BJ (cell line): Measurements from ENCODE around the gene DPH5. TPM values are rescaled to one million over a fixed set of nuclear protein-coding genes. Genes with fewer than 3 reads are reported as not detected.
"Not testable (repeated sequence)": the region's sequence is repeated elsewhere in the genome, so short reads cannot be mapped to it uniquely, and the experiment has no call there.

Experiments
- CTCF ChIA-PET: fragments of 350-600 bp; formaldehyde crosslinking; extraction: SDS; loops from one replicate; lab custom pipeline; 2021; ENCODE audit warnings: antibody characterized with exemption, inconsistent platforms; lab: Yijun Ruan, JAX
- POLR2A ChIA-PET: fragments of 300-600 bp; sonication (Branson Sonifier 250); formaldehyde crosslinking; extraction: SDS; loops from one replicate; lab custom pipeline; 2021; ENCODE audit warnings: antibody characterized with exemption; lab: Charles Lee
- DNase-seq: peaks from one replicate; pipeline ENCODE4 v3.0.0-alpha.2; 2011; ENCODE audit warnings: low read depth
- H3K27me3 ChIP-seq: 2 replicates; pipeline ENCODE4 v1.6.0; 2011; ENCODE audit warnings: low read length; ENCODE audit not compliant: control insufficient read depth, insufficient read depth
- H3K36me3 ChIP-seq: 2 replicates; pipeline ENCODE4 v1.5.1; 2011; ENCODE audit warnings: low read length; ENCODE audit not compliant: control insufficient read depth, insufficient read depth
- H3K4me3 ChIP-seq: 2 replicates; pipeline ENCODE4 v1.5.1; 2011; ENCODE audit warnings: low read depth, mild to moderate bottlenecking, control low read depth, low read length
- polyA plus RNA-seq: library from polyadenylated mRNA; depleted of rRNA; stranded (reverse); fragments of >200 nt; gene quantifications from 2 replicates; pipeline ENCODE4 v1.2.3, GENCODE V29; 2011
- TF ChIP-seq, protein P1 (sequence below): IDR thresholded peaks from 2 replicates; pipeline ENCODE4 v1.5.1; 2011; ENCODE audit warnings: low read depth, mild to moderate bottlenecking, control low read depth, inconsistent platforms, low read length, moderate library complexity; ENCODE audit not compliant: insufficient read depth

DPH5 gene
- polyA plus RNA-seq, 1 experiment, result 31.8 TPM

DNA sequence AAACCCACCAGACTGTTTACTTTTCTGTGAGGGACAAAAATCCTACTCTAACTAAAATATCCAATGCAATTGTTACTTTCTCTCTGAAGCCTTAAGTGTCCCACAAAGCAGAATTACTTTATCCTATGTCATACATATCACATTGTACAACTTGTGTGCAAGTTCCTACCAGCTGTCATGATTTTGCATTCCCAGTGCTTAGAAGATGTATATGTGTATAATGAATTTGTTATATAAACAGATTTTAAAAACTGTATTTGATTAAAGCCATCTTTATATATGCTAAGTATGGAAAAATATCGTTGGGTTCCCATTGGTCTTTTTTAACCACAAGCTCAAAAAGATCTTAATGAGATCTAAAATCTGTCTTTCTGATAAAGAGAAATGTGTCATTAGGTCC is 57.0 kb downstream of the DPH5 start:
- CTCF ChIA-PET, result interaction anchor here (1.0 to 1.2 kb wide), 2 partner anchors 320 to 389 kb away, joined by 3 to 5 read pairs; no protein-coding TSS in a partner anchor
- TF ChIP-seq, protein P1, sequence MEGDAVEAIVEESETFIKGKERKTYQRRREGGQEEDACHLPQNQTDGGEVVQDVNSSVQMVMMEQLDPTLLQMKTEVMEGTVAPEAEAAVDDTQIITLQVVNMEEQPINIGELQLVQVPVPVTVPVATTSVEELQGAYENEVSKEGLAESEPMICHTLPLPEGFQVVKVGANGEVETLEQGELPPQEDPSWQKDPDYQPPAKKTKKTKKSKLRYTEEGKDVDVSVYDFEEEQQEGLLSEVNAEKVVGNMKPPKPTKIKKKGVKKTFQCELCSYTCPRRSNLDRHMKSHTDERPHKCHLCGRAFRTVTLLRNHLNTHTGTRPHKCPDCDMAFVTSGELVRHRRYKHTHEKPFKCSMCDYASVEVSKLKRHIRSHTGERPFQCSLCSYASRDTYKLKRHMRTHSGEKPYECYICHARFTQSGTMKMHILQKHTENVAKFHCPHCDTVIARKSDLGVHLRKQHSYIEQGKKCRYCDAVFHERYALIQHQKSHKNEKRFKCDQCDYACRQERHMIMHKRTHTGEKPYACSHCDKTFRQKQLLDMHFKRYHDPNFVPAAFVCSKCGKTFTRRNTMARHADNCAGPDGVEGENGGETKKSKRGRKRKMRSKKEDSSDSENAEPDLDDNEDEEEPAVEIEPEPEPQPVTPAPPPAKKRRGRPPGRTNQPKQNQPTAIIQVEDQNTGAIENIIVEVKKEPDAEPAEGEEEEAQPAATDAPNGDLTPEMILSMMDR, result no peak

GRCh38 chr1:100960098-100960497 is 65.5 kb downstream of the DPH5 start:
- Histone ChIP-seq H3K27me3 (no peaks in the 10 kb centered on the region), H3K4me3 (no peak overlapping the region), H3K36me3 (no peaks in the 10 kb centered on the region)
- DNase-seq, result no peak
- ChIA-PET CTCF (interaction anchor here (0.6 to 1.7 kb wide), 3 partner anchors 13 to 280 kb away, joined by 3 read pairs; no protein-coding TSS in a partner anchor), POLR2A (no interaction called here)
- TF ChIP-seq, protein P1, result no peak

More for the DNA sequence above, 57.0 kb downstream of the DPH5 start:
- H3K27me3 ChIP-seq, result no peaks in the 10 kb centered on the region
- no peaks in the 10 kb centered on the region for H3K36me3 ChIP-seq
- H3K4me3 ChIP-seq, result no peak overlapping the region
- no peak for DNase-seq
- POLR2A ChIA-PET, result no interaction called here

- no peak for DNase-seq
- TF ChIP-seq, protein P1, result no peak
- no peaks in the 10 kb centered on the region for H3K36me3 ChIP-seq
- CTCF ChIA-PET, result interaction anchor here (1.3 to 1.7 kb wide), 2 partner anchors 14 to 63 kb away, joined by 3 read pairs; no protein-coding TSS in a partner anchor
- POLR2A ChIA-PET, result interaction anchor here (0.6 kb wide), 1 partner anchor 56 kb away, joined by 4 read pairs; no protein-coding TSS in a partner anchor
- H3K27me3 ChIP-seq, result no peaks in the 10 kb centered on the region
- H3K4me3 ChIP-seq, result no peak overlapping the region
Measured at GRCh38 chr1:100959502-100960060, 66.0 kb downstream of the DPH5 start.

DNA sequence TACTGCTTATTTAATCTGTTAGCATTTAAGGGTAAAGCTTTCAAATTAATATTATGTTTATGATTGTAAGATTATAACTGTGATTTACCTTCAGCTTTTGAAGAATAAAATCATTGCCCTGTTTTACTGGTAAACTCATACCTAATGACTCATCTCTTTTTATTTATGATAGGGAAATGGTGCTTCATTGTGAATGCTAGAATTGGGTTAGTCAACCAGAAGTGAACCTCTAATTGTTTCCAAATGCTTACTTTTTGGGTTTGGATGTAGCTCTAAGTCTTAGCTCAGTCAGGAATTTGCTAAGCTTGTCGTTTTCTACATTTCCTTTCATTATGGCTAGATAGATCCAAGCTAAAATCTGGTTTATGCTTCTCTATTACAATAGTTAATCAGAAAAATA is 70.3 kb downstream of the DPH5 start:
- peaks cover 1% of the 10 kb centered on the region; the same call in 1 of the 2 replicates for H3K36me3 ChIP-seq
- peak; percentile 92 for DNase-seq
- no peaks in the 10 kb centered on the region for H3K27me3 ChIP-seq
- CTCF ChIA-PET, result interaction anchor here (0.8 kb wide), 1 partner anchor 17 kb away, joined by 3 read pairs; no protein-coding TSS in a partner anchor
- POLR2A ChIA-PET, result no interaction called here
- TF ChIP-seq, protein P1, result no peak
- no peak overlapping the region for H3K4me3 ChIP-seq

DNA sequence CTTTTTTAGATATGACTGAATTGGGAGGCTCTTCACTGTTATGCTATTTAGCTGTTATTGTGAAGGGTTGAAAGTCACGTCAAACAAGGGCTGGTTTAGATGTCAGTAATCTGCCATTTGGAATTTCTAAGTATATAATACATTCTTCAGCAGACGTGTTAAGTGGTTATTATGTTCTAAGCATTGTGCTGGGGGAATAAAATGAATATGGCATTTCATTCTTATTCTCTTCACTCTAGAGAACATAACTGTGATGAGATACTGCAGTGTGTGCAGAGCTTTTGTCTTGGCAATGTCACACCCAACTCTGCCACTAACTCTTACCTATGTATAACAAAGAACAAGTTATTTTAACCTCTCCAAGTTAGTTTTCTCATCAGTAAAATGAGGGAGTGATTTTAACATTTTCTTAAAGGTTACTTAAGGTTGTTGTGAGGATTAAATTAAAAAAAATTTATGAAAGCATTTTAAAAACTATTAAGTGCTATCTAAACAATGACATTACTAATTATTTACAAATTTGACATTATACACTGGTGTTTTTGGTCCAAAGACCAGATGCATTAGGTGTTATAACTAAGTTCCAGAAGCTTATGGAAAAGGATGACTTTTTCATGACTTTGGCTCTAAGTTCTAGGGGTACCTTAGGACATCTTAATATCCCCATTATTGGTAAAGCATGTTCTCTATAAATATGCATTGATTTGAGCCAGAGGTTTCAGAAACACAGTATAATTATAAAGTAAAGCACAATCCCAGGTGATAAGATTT is 71.4 kb downstream of the DPH5 start:
- CTCF ChIA-PET, result interaction anchor here (0.5 to 1.8 kb wide), 2 partner anchors 335 to 481 kb away, joined by 3 to 4 read pairs; no protein-coding TSS in a partner anchor
- DNase-seq, result no peak
- H3K36me3 ChIP-seq, result peaks cover 1% of the 10 kb centered on the region; the same call in 1 of the 2 replicates
- H3K27me3 ChIP-seq, result no peaks in the 10 kb centered on the region
- TF ChIP-seq, protein P1, result no peak
- no peak overlapping the region for H3K4me3 ChIP-seq
- POLR2A ChIA-PET, result no interaction called here

- H3K27me3 ChIP-seq, DNase-seq, H3K36me3 ChIP-seq, POLR2A ChIA-PET, H3K4me3 ChIP-seq: not testable (repeated sequence)
- CTCF ChIA-PET, result interaction anchor here (1.8 kb wide), 1 partner anchor 336 kb away, joined by 4 read pairs; no protein-coding TSS in a partner anchor
Measured at GRCh38 chr1:100952970-100953369, 72.6 kb downstream of the DPH5 start.
